SHP77 (cell line): ENCODE results near the gene ANKH.
A peak's percentile ranks its signal among the peaks of the same experiment; 100 is the strongest.
"Not testable (repeated sequence)": the region's sequence is repeated elsewhere in the genome, so short reads cannot be mapped to it uniquely, and the experiment has no call there.

Experiments
- DNase-seq, 2 experiments: peaks; one replicate each; lab custom pipeline; 2025; lab: John Stamatoyannopoulos, UW

Gene ANKH

GRCh38 chr5:14882658-14883580 lies 11.3 kb upstream of the ANKH start:
- DNase-seq: no peak

GRCh38 chr5:14881826-14882225 lies 10.2 kb upstream of the ANKH start:
- no peak for DNase-seq

- peak in 1 of 2 experiments; percentile 21 for DNase-seq
These were observed 9.1 kb upstream of the ANKH start for GRCh38 chr5:14880688-14881087.

GRCh38 chr5:14879937-14880589 lies 8.5 kb upstream of the ANKH start:
- DNase-seq: no peak

- DNase-seq: no peak
These were observed 7.8 kb upstream of the ANKH start for GRCh38 chr5:14879393-14879792.

- not testable (repeated sequence) for DNase-seq
These were observed 6.6 kb upstream of the ANKH start for GRCh38 chr5:14878192-14878591.

- no peak for DNase-seq
These were observed 4.5 kb upstream of the ANKH start for GRCh38 chr5:14876095-14876494.

GRCh38 chr5:14873790-14874189 lies 2.2 kb upstream of the ANKH start:
- no peak for DNase-seq

- DNase-seq: no peak
These were observed 1.5 kb upstream of the ANKH start for GRCh38 chr5:14873093-14873492.

GRCh38 chr5:14872070-14872989 lies 752 bp upstream of the ANKH start:
- peak; percentile 68 to 86 for DNase-seq

GRCh38 chr5:14870337-14871213 lies 1.0 kb downstream of the ANKH start:
- DNase-seq: peak; percentile 60 to 80

- no peak for DNase-seq
These were observed 1.9 kb downstream of the ANKH start for GRCh38 chr5:14869668-14870164.

GRCh38 chr5:14869233-14869632 lies 2.3 kb downstream of the ANKH start:
- no peak for DNase-seq

GRCh38 chr5:14868771-14869170 lies 2.8 kb downstream of the ANKH start:
- DNase-seq: no peak

GRCh38 chr5:14864181-14864812 lies 7.3 kb downstream of the ANKH start:
- DNase-seq: no peak

GRCh38 chr5:14863105-14863504 lies 8.5 kb downstream of the ANKH start:
- DNase-seq: no peak

GRCh38 chr5:14861123-14861765 lies 10.3 kb downstream of the ANKH start:
- no peak for DNase-seq

GRCh38 chr5:14859980-14860379 lies 11.6 kb downstream of the ANKH start:
- no peak for DNase-seq

GRCh38 chr5:14859150-14859549 lies 12.4 kb downstream of the ANKH start:
- DNase-seq: no peak

GRCh38 chr5:14855366-14855765 lies 16.2 kb downstream of the ANKH start:
- no peak for DNase-seq
